ENCODE data around the gene BBOX1. TPM values are rescaled to one million over a fixed set of nuclear protein-coding genes. Genes with fewer than 3 reads are reported as not detected.
A peak's percentile ranks its signal among the peaks of the same experiment; 100 is the strongest.

BBOX1 gene
- total RNA-seq, 1 donor from 2014 or later, result not detected

- no peaks in the 10 kb centered on the region for H3K9me3 Mint-ChIP-seq (ENCODE audit: low read depth)
- TF ChIP-seq CTCF (IDR thresholded peaks at IDR 0.05; ENCODE audit: unreplicated experiment), result no peak
- peaks cover 1% of the 10 kb centered on the region for H3K36me3 Mint-ChIP-seq (ENCODE audit: insufficient read depth)
- H3K4me1 Mint-ChIP-seq (ENCODE audit: low read depth), result peaks cover 5% of the 10 kb centered on the region
- no peak overlapping the region for H3K4me3 Mint-ChIP-seq (ENCODE audit: low read depth)
- H3K27me3 Mint-ChIP-seq, result no peaks in the 10 kb centered on the region
- no peak for DNase-seq (ENCODE audit: low spot score, unreplicated experiment)
- H3K27ac Mint-ChIP-seq, result no peak overlapping the region
Observed at GRCh38 chr11:27150098-27150497, 109.5 kb downstream of the BBOX1 start.

- Mint-ChIP-seq H3K4me3 (ENCODE audit: low read depth) (no peak overlapping the region), H3K27ac (no peak overlapping the region), H3K27me3 (no peaks in the 10 kb centered on the region), H3K9me3 (ENCODE audit: low read depth) (peaks cover 3% of the 10 kb centered on the region), H3K4me1 (ENCODE audit: low read depth) (peaks cover 5% of the 10 kb centered on the region), H3K36me3 (ENCODE audit: insufficient read depth) (peaks cover 2% of the 10 kb centered on the region)
- TF ChIP-seq CTCF (IDR thresholded peaks at IDR 0.05; ENCODE audit: unreplicated experiment), result no peak
- DNase-seq (ENCODE audit: low spot score, unreplicated experiment), result no peak
Observed at GRCh38 chr11:27153136-27153535, 112.5 kb downstream of the BBOX1 start.

GRCh38 chr11:27158456-27159334 is 118.1 kb downstream of the BBOX1 start:
- H3K27me3 Mint-ChIP-seq, result peaks cover 7% of the 10 kb centered on the region
- DNase-seq (ENCODE audit: low spot score, unreplicated experiment), result peak; percentile 21
- peak; percentile 79 for TF ChIP-seq CTCF (IDR thresholded peaks at IDR 0.05; ENCODE audit: unreplicated experiment)
- peaks cover 3% of the 10 kb centered on the region for H3K9me3 Mint-ChIP-seq (ENCODE audit: low read depth)
- peaks cover 3% of the 10 kb centered on the region for H3K36me3 Mint-ChIP-seq (ENCODE audit: insufficient read depth)
- H3K4me1 Mint-ChIP-seq (ENCODE audit: low read depth), result peaks cover 3% of the 10 kb centered on the region
- no peak overlapping the region for H3K27ac Mint-ChIP-seq
- no peak overlapping the region for H3K4me3 Mint-ChIP-seq (ENCODE audit: low read depth)

- Mint-ChIP-seq H3K36me3 (ENCODE audit: insufficient read depth) (peaks cover 3% of the 10 kb centered on the region), H3K27me3 (peaks cover 7% of the 10 kb centered on the region), H3K9me3 (ENCODE audit: low read depth) (peaks cover 3% of the 10 kb centered on the region), H3K27ac (no peak overlapping the region), H3K4me1 (ENCODE audit: low read depth) (peaks cover 3% of the 10 kb centered on the region), H3K4me3 (ENCODE audit: low read depth) (no peak overlapping the region)
- TF ChIP-seq CTCF (IDR thresholded peaks at IDR 0.05; ENCODE audit: unreplicated experiment), result no peak
- no peak for DNase-seq (ENCODE audit: low spot score, unreplicated experiment)
Observed at GRCh38 chr11:27159335-27159679, 118.7 kb downstream of the BBOX1 start.

GRCh38 chr11:27161071-27161470 is 120.5 kb downstream of the BBOX1 start:
- no peak for DNase-seq (ENCODE audit: low spot score, unreplicated experiment)
- no peak for TF ChIP-seq CTCF (IDR thresholded peaks at IDR 0.05; ENCODE audit: unreplicated experiment)
- no peak overlapping the region for H3K4me3 Mint-ChIP-seq (ENCODE audit: low read depth)
- peaks cover 7% of the 10 kb centered on the region for H3K4me1 Mint-ChIP-seq (ENCODE audit: low read depth)
- peaks cover 7% of the 10 kb centered on the region for H3K27me3 Mint-ChIP-seq
- H3K27ac Mint-ChIP-seq, result no peak overlapping the region
- H3K9me3 Mint-ChIP-seq (ENCODE audit: low read depth), result no peaks in the 10 kb centered on the region
- peaks cover 2% of the 10 kb centered on the region for H3K36me3 Mint-ChIP-seq (ENCODE audit: insufficient read depth)

All from progenitor cell of endocrine pancreas (in vitro differentiated cells).